Loucy (cell line): ENCODE results near the gene PTPRK.

ENCODE experiments used
- H2AFZ ChIP-seq: fragments of 200-600 bp; sonication (generic); 2 replicates; pipeline ENCODE4 v1.6.0; 2016; ENCODE audit warnings: antibody characterized with exemption, mild to moderate bottlenecking, low read length, moderate library complexity
- H3F3A ChIP-seq: fragments of 200-600 bp; 2 replicates; pipeline ENCODE4 v1.6.0; 2016; ENCODE audit warnings: antibody characterized with exemption, low read depth, mild to moderate bottlenecking
- H3K27me3 ChIP-seq: fragments of 200-600 bp; sonication (generic); 2 replicates; pipeline ENCODE4 v1.6.1; 2014; ENCODE audit warnings: low read length, mild to moderate bottlenecking; ENCODE audit not compliant: insufficient read depth, poor library complexity, severe bottlenecking
- H3K36me3 ChIP-seq: fragments of 200-600 bp; sonication (generic); 2 replicates; pipeline ENCODE4 v1.6.1; 2016; ENCODE audit warnings: low read length; ENCODE audit not compliant: insufficient read depth
- H3K4me1 ChIP-seq: fragments of 200-600 bp; sonication (generic); 2 replicates; pipeline ENCODE4 v1.5.1; 2014; ENCODE audit warnings: low read length, mild to moderate bottlenecking; ENCODE audit not compliant: insufficient read depth, poor library complexity, severe bottlenecking
- H3K4me2 ChIP-seq: fragments of 200-600 bp; sonication (generic); 2 replicates; pipeline ENCODE4 v1.6.0; 2014; ENCODE audit warnings: antibody characterized with exemption, low read length, low read depth, mild to moderate bottlenecking; ENCODE audit not compliant: poor library complexity, severe bottlenecking
- H3K4me3 ChIP-seq: fragments of 200-600 bp; sonication (generic); 2 replicates; pipeline ENCODE4 v1.5.1; 2014; ENCODE audit warnings: low read length, mild to moderate bottlenecking, mixed read lengths; ENCODE audit not compliant: poor library complexity, severe bottlenecking
- H3K79me2 ChIP-seq: fragments of 200-600 bp; sonication (generic); 2 replicates; pipeline ENCODE4 v1.6.1; 2014; ENCODE audit warnings: low read length; ENCODE audit not compliant: insufficient read depth
- H3K9ac ChIP-seq: fragments of 200-600 bp; sonication (generic); 2 replicates; pipeline ENCODE4 v1.6.0; 2014; ENCODE audit warnings: mild to moderate bottlenecking, low read depth, low read length, moderate library complexity; ENCODE audit not compliant: poor library complexity, severe bottlenecking
- H3K9me2 ChIP-seq: fragments of 200-600 bp; sonication (generic); replicated peaks from 2 replicates; pipeline ENCODE4 v1.6.1; 2016; ENCODE audit warnings: low read depth, low read length, mixed read lengths
- H3K9me3 ChIP-seq: fragments of 200-600 bp; sonication (generic); 2 replicates; pipeline ENCODE4 v1.6.1; 2014; ENCODE audit warnings: mild to moderate bottlenecking, antibody characterized with exemption, low read length, low read depth; ENCODE audit not compliant: insufficient read depth
- H4K20me1 ChIP-seq: fragments of 200-600 bp; sonication (generic); 2 replicates; pipeline ENCODE4 v1.6.0; 2014; ENCODE audit warnings: antibody characterized with exemption, low read length, mild to moderate bottlenecking; ENCODE audit not compliant: insufficient read depth, poor library complexity, severe bottlenecking
- CTCF ChIP-seq: fragments of 200-600 bp; sonication (generic); conservative IDR thresholded peaks from 2 replicates; pipeline ENCODE4 v1.5.1; 2014; ENCODE audit warnings: mild to moderate bottlenecking, antibody characterized with exemption, low read length
- EZH2phosphoT487 ChIP-seq: fragments of 200-600 bp; IDR thresholded peaks from 2 replicates; pipeline ENCODE4 v1.6.1; 2018; ENCODE audit warnings: antibody characterized with exemption, mild to moderate bottlenecking, moderate library complexity, borderline replicate concordance

Gene PTPRK

GRCh38 chr6:127924440-127924839 is 596.0 kb downstream of the PTPRK start:
- Histone ChIP-seq H3K27me3 (no peaks in the 10 kb centered on the region), H2AFZ (no peak overlapping the region), H3K9me2 (no peaks in the 10 kb centered on the region), H3K9me3 (peaks cover 7% of the 10 kb centered on the region; the same call in 1 of the 2 replicates), H3K4me3 (no peak overlapping the region), H3K4me1 (peaks cover 48% of the 10 kb centered on the region), H3K79me2 (no peaks in the 10 kb centered on the region), H3K4me2 (peak overlapping the region; percentile 62), H4K20me1 (no peaks in the 10 kb centered on the region), H3F3A (0 out of 2 replicates have a peak, but pooled peaks cover 4% of the 10 kb centered on the region), H3K36me3 (no peaks in the 10 kb centered on the region), H3K9ac (no peak overlapping the region)
- TF ChIP-seq EZH2phosphoT487 (no peak), CTCF (no peak)

GRCh38 chr6:127924031-127924430 is 596.4 kb downstream of the PTPRK start:
- Histone ChIP-seq H3K4me1 (peaks cover 52% of the 10 kb centered on the region), H3K9me3 (peaks cover 7% of the 10 kb centered on the region; the same call in 1 of the 2 replicates), H3F3A (peaks cover 4% of the 10 kb centered on the region; the same call in 1 of the 2 replicates), H3K9me2 (no peaks in the 10 kb centered on the region), H3K79me2 (no peaks in the 10 kb centered on the region), H4K20me1 (no peaks in the 10 kb centered on the region), H2AFZ (no peak overlapping the region), H3K9ac (no peak overlapping the region), H3K4me2 (peak overlapping the region; percentile 62), H3K27me3 (no peaks in the 10 kb centered on the region), H3K4me3 (no peak overlapping the region), H3K36me3 (no peaks in the 10 kb centered on the region)
- TF ChIP-seq CTCF = no peak
- no peak for TF ChIP-seq EZH2phosphoT487

DNA sequence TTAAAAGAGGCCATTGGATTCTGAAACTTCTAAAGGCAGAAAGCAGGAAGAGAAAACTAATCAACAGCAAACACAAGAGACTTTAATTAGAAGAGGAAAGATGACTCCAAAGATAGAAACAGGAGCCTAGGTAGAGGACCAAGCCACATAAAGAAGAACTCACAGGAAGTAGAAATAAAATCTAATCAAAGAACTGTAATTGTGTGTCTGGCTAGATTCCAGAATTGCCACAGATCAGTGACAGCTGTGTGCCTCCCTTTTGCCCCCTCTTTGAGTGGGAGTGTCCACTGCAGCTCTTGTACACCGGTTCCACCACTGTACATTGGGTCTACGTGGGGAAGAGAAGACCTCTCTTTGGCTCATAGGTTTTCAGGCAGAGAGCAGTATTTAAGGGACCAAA is 597.3 kb downstream of the PTPRK start:
- Histone ChIP-seq H3K36me3 (no peaks in the 10 kb centered on the region), H3K4me2 (peak overlapping the region; percentile 62), H3K9me3 (peaks cover 7% of the 10 kb centered on the region; the same call in 1 of the 2 replicates), H2AFZ (no peak overlapping the region), H3K4me3 (peak overlapping the region; percentile 31), H3K9me2 (no peaks in the 10 kb centered on the region), H3K79me2 (no peaks in the 10 kb centered on the region), H3F3A (peaks cover 9% of the 10 kb centered on the region; the same call in 1 of the 2 replicates), H3K9ac (no peak overlapping the region), H3K4me1 (peaks cover 61% of the 10 kb centered on the region), H4K20me1 (no peaks in the 10 kb centered on the region), H3K27me3 (no peaks in the 10 kb centered on the region)
- TF ChIP-seq EZH2phosphoT487 = no peak
- no peak for TF ChIP-seq CTCF
